ENCODE results near the gene FAM217A.

DNA sequence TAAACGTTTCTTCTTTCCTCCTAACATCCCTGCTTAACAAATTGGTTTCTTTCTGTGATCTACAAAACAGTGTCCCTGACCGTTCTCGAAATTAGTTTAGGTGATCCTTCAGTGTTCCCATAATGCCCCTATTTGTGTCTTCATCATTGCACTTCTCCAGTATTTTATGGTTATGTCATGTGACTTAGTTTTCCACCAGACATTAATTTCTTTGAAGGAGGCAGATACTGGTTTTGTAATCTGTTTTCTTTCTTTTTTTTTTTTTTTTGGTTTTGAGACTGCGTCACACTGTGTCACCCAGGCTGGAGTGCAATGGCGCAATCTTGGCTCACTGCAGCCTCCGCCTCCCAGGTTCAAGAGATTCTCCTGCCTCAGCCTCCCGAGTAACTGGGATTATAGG, 49.2 kb downstream of the FAM217A start:
- TF ChIP-seq EZH2 (IDR thresholded peaks at IDR 0.05; ENCODE audit: low read depth, low read length, severe bottlenecking) = no peak
- TF ChIP-seq CBX8 (IDR thresholded peaks at IDR 0.05; ENCODE audit: borderline replicate concordance, low read depth, low read length) = no peak
- TF ChIP-seq CTCF (IDR thresholded peaks at IDR 0.05; ENCODE audit: control extremely low read depth in 1 of 3, insufficient read depth in 1 of 3, low read depth in 1 of 3, low read length in 3 of 3) = no peak
- TF ChIP-seq POLR2A (IDR thresholded peaks at IDR 0.05; ENCODE audit: control extremely low read depth in 1 of 2, low read depth in 2 of 2, low read length in 2 of 2) = no peak
- no peak for TF ChIP-seq RXRA (IDR thresholded peaks at IDR 0.05; ENCODE audit: insufficient read depth, low read depth, low read length)
- no peak for TF ChIP-seq MAFK (IDR thresholded peaks at IDR 0.05; ENCODE audit: low read depth, low read length)
- TF ChIP-seq NRF1 (IDR thresholded peaks at IDR 0.05; ENCODE audit: low read depth, low read length) = no peak
- TF ChIP-seq, protein P1, sequence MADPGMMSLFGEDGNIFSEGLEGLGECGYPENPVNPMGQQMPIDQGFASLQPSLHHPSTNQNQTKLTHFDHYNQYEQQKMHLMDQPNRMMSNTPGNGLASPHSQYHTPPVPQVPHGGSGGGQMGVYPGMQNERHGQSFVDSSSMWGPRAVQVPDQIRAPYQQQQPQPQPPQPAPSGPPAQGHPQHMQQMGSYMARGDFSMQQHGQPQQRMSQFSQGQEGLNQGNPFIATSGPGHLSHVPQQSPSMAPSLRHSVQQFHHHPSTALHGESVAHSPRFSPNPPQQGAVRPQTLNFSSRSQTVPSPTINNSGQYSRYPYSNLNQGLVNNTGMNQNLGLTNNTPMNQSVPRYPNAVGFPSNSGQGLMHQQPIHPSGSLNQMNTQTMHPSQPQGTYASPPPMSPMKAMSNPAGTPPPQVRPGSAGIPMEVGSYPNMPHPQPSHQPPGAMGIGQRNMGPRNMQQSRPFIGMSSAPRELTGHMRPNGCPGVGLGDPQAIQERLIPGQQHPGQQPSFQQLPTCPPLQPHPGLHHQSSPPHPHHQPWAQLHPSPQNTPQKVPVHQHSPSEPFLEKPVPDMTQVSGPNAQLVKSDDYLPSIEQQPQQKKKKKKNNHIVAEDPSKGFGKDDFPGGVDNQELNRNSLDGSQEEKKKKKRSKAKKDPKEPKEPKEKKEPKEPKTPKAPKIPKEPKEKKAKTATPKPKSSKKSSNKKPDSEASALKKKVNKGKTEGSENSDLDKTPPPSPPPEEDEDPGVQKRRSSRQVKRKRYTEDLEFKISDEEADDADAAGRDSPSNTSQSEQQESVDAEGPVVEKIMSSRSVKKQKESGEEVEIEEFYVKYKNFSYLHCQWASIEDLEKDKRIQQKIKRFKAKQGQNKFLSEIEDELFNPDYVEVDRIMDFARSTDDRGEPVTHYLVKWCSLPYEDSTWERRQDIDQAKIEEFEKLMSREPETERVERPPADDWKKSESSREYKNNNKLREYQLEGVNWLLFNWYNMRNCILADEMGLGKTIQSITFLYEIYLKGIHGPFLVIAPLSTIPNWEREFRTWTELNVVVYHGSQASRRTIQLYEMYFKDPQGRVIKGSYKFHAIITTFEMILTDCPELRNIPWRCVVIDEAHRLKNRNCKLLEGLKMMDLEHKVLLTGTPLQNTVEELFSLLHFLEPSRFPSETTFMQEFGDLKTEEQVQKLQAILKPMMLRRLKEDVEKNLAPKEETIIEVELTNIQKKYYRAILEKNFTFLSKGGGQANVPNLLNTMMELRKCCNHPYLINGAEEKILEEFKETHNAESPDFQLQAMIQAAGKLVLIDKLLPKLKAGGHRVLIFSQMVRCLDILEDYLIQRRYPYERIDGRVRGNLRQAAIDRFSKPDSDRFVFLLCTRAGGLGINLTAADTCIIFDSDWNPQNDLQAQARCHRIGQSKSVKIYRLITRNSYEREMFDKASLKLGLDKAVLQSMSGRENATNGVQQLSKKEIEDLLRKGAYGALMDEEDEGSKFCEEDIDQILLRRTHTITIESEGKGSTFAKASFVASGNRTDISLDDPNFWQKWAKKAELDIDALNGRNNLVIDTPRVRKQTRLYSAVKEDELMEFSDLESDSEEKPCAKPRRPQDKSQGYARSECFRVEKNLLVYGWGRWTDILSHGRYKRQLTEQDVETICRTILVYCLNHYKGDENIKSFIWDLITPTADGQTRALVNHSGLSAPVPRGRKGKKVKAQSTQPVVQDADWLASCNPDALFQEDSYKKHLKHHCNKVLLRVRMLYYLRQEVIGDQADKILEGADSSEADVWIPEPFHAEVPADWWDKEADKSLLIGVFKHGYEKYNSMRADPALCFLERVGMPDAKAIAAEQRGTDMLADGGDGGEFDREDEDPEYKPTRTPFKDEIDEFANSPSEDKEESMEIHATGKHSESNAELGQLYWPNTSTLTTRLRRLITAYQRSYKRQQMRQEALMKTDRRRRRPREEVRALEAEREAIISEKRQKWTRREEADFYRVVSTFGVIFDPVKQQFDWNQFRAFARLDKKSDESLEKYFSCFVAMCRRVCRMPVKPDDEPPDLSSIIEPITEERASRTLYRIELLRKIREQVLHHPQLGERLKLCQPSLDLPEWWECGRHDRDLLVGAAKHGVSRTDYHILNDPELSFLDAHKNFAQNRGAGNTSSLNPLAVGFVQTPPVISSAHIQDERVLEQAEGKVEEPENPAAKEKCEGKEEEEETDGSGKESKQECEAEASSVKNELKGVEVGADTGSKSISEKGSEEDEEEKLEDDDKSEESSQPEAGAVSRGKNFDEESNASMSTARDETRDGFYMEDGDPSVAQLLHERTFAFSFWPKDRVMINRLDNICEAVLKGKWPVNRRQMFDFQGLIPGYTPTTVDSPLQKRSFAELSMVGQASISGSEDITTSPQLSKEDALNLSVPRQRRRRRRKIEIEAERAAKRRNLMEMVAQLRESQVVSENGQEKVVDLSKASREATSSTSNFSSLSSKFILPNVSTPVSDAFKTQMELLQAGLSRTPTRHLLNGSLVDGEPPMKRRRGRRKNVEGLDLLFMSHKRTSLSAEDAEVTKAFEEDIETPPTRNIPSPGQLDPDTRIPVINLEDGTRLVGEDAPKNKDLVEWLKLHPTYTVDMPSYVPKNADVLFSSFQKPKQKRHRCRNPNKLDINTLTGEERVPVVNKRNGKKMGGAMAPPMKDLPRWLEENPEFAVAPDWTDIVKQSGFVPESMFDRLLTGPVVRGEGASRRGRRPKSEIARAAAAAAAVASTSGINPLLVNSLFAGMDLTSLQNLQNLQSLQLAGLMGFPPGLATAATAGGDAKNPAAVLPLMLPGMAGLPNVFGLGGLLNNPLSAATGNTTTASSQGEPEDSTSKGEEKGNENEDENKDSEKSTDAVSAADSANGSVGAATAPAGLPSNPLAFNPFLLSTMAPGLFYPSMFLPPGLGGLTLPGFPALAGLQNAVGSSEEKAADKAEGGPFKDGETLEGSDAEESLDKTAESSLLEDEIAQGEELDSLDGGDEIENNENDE (IDR thresholded peaks at IDR 0.05; ENCODE audit: insufficient replicate concordance, low read length) = no peak

Data from H1 (cell line).